Peyer's patch (tissue), 4 donors: ENCODE results near the gene DMTF1.
"Not testable (repeated sequence)": the region's sequence is repeated elsewhere in the genome, so short reads cannot be mapped to it uniquely, and the experiment has no call there.

Source experiments
- POLR2A ChIP-seq, 2 donors: fragments of 450-650 bp; IDR thresholded peaks; one replicate each; pipeline ENCODE4 v1.5.1; 2017; ENCODE audit warnings: antibody characterized with exemption in 2 of 2, mild to moderate bottlenecking in 2 of 2, moderate library complexity in 2 of 2
- TF ChIP-seq, protein P1 (sequence below), 6 experiments: fragments of 450-650 bp in 4 of 6; fragments of 200-600 bp in 2 of 6; sonication (generic) in 1 of 6; IDR thresholded peaks; one replicate each; pipeline ENCODE4 v1.5.1; 2017 to 2019; ENCODE audit warnings: antibody characterized with exemption in 6 of 6, mild to moderate bottlenecking in 3 of 6, moderate library complexity in 1 of 6

DNA sequence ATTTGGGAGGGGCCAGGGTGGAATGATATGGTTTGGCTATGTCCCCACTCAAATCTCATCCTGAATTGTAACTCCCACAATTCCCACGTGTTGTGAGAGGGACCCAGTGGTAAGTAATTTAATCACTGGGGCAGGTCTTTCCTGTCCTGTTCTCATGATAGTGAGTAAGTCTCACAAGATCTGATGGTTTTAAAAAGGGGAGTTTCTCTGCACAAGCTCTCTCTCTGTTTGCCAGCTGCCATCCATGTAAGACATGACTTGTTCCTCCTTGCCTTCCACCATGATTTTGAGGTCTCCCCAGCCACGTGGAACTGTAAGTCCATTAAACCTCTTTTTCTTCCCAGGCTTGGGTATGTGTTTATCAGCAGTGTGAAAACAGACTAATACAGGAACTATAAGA, 36.5 kb upstream of the DMTF1 start:
- TF ChIP-seq, protein P1, sequence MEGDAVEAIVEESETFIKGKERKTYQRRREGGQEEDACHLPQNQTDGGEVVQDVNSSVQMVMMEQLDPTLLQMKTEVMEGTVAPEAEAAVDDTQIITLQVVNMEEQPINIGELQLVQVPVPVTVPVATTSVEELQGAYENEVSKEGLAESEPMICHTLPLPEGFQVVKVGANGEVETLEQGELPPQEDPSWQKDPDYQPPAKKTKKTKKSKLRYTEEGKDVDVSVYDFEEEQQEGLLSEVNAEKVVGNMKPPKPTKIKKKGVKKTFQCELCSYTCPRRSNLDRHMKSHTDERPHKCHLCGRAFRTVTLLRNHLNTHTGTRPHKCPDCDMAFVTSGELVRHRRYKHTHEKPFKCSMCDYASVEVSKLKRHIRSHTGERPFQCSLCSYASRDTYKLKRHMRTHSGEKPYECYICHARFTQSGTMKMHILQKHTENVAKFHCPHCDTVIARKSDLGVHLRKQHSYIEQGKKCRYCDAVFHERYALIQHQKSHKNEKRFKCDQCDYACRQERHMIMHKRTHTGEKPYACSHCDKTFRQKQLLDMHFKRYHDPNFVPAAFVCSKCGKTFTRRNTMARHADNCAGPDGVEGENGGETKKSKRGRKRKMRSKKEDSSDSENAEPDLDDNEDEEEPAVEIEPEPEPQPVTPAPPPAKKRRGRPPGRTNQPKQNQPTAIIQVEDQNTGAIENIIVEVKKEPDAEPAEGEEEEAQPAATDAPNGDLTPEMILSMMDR (IDR thresholded peaks at IDR 0.05), result not testable (repeated sequence)
- not testable (repeated sequence) for TF ChIP-seq POLR2A (IDR thresholded peaks at IDR 0.05)
